Activated CD4-positive, alpha-beta T cell treated with anti-CD3 and anti-CD28 coated beads, Interleukin-2, amount 50 U/mL, for 24 hours (primary cell): ENCODE measurements around the gene PTPRG.

Experiments
- DNase-seq, 2 donors: peaks; one replicate each; pipeline ENCODE4 v3.0.0-alpha.2; 2020; ENCODE audit warnings: low read depth in 1 of 2, low spot score in 1 of 2

Gene PTPRG

DNA sequence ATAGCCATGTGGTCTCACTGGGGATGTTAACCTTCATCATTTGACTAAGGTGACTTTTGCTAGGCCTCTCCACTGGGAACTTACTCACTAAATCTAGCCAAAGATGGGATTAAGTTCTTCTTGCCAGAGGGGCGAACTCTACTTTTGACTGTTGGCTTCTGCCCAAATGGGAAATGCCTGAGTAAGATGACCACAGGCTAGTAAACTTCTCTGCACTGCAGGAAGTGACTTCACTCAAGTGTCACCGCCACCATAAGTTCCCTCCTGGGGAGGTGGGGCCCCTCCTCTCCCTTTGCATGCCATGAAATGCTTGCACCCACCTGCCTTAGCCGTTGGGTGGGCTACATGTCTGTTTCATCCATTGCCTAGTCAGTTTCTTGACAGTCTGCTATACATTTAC is 423.6 kb downstream of the PTPRG start:
- DNase-seq: no peak

DNA sequence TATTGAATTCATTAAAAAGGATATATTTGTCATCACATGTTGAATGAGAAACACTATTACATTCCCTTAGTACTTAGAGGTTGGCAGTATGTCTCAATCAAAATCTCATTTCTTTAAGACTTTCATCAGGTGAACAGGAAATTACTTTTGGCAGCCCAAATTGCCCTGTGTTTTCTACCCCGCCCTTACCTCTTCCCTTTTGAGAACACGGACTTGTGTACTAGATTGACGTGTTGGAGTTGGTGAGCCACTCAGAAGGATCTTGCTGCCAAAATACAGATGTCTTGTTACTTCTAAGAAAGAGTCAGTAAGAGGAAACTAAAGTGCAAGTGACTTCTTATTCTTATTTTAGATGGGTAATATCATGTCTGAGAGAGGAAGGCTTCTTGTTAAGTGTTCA is 425.1 kb downstream of the PTPRG start:
- DNase-seq: no peak

DNA sequence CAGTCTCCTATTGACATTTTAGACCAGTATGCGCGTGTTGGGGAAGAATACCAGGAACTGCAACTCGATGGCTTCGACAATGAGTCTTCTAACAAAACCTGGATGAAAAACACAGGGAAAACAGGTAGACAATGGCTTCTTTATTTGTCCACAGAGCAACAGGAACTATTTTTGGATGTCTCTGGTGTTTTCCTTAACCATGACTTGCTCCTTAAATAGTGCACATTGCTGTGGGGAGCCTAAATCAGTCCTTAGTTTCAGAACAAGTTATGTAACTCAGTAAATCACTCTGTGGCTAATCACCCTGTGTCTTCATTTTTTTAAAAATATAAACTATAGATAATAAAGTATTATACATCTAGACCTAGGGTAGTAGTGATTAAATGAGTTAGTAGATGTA is 428.3 kb downstream of the PTPRG start:
- DNase-seq: no peak

DNA sequence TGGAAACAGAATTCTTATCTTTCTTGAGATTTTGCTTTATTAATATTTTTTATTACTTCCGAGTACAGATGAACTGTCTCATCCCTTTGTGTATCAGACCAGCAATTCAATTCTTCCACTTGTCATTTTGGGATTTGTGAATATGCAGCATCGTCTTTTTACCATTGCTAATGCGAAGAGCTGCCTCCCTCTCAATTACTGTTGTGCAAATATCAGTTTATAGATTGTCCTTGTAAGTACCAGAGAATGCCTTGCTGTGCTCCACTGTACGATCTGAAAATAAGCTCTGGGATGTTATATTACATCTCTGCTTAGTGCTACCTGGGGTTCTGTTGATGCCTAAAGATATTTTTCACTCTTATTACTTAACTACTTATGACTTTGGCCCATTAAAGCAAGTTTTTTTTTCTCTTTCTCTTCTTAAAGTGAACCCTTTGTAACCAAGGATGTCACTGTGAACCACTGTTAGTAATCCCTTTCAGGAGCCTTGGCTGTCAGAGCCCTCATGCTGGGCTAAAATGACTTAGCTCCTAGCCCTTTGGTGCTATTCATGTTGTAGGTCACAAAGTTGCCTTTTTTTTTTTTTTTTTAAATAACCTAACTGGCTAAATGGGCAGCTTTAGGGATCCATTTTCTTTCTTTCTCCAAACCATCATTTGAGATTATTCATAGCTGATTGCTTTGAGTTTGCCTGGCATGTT is 429.1 kb downstream of the PTPRG start:
- no peak for DNase-seq

DNA sequence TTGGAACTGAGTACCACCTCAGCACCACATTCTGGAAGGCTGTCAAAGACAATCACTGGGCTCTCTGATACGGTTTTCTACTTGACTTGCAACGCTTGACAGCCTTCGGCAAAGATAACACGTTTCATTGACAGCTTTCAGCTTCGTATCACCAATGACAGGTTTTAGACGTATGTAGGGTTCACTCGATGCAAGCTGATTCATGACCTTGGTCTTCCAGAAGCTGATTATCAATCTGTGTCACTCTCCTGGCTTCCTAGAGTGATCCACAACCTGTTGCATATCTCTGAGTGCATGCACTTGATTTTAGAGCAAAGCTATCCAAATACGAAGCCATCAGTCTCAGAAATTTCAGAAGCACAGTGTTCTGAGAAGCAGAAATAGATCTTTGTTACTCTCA is 430.3 kb downstream of the PTPRG start:
- no peak for DNase-seq

DNA sequence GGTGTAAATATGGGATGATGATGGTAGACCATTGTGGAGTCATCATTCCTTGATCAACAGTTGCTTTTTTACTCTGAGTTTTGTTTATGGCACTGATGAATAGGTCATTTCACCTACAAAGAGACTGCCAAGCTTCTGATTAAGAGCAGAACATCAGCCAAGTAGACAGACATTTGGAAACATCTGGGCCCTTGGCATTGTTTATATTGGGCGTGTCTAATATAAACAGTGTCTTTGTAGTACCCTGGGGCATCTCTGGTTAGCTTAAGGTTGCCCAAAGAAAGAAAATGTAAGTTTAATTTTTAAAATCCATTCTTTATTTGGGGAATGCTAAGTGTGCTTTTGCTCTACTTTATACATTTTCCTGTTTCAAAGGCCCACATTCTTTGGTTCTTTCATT is 435.0 kb downstream of the PTPRG start:
- DNase-seq: no peak

DNA sequence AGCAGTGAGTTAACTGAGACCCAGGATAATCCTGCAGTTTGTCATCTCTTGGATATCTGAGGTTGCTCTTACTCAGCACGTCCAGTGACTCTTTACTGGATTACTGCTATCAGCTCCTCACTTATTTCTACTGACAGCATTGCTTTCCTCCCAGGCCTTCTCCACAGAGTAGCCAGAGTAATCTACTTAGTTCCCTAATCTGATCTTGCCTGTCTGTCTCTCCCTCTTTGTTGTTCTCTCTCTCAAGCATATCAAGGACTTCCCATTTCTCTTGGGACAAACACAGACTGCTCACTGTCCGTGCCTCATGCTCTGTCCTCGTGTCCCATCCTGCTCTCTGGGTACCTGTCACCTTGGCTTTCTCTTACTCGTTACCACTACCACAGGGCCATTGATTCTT is 435.7 kb downstream of the PTPRG start:
- DNase-seq: no peak

DNA sequence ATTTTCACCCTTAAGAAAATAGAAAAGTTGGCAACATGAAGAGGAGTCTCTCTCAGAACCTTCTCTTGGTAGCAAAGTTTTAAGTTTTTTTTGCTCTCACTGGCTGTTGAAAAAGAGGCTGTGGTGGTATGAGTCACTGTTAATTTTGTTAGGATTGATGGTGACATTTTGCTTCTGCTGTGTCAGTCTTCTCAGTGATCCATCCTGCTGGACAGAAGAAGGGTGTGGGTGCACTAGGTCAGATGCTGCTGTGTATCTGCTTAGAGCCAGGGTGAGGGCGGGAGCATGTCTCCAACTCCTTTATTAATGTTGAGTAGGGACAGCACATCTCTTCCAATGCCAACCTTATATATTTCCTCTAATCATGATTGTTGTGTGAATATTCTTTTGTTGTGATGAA is 442.5 kb downstream of the PTPRG start:
- no peak for DNase-seq

DNA sequence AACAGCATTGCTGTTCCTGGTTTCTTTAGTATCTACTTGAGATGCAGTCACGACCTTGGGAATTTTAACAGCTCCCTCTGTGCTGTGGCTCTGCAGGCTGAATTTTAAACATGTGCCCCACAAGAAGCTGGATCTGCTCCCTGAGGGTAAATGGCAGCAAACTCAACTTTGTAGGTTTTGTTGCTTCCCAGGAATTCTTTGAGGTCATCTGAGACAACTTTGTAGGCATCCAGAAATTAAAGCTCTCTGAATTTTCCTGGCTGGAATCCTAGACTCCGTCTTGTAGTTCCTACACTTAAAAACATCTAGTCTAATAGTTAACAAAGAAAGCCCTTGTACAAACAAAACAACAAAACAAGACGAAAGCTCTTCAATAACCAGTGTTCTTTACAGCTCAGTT is 445.7 kb downstream of the PTPRG start:
- DNase-seq: no peak

DNA sequence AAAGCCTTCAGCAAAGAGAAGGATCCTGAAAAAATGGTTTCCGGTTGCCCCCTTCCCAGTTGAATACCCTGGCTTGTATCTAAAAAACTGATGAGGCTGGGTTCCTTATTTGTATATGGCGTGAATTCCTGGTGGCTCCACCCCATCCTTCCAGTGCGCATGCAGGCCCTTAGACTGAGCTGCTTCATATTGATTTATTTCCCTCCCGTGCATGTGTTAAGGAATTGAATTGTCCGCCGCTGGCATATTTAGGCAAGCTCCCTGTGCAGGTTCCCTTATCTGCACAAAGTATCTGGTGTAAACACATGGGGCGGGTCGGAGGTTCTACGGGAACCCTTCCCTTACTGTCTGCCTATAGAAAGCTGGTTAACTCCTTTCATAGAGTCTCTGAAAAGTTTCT is 449.6 kb downstream of the PTPRG start:
- no peak for DNase-seq

DNA sequence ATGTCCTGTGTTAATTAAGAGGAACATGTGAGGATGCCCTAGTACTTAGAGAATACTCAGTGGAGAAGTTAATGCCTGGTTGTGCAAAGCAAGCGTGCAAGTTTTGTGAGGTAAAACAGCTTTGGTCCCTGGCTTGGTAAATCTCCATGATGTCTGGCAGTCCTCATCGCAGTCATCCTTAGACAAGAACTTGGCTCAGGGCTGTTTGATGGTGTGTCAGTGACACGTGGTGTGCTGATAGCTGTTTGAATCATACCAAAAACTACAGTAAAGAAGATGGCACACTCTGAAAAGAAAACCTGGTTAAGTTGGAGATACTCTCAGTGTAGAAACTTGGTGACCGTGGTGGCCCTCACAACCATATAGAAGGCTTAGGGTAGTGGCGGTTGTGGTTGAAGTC is 450.3 kb downstream of the PTPRG start:
- no peak for DNase-seq

DNA sequence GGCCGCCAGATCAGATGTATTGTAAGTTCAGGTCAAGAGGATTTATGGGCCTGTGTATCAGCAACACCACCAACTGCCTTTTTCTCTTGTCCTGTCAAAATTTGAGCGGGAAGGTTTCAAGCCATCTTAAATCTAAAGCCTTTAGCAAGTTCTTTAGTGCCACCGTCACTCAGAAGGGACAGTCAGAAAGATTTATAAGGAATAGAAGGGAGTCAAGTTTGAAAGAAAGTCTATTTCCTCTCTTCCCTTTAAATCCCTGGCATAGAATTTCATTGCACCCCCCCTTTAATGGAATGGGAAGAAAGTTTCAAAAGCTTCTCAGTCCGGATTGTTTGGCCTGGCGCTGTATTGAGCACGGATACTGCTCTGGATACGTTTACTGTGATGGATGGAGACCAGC is 452.6 kb downstream of the PTPRG start:
- no peak for DNase-seq

DNA sequence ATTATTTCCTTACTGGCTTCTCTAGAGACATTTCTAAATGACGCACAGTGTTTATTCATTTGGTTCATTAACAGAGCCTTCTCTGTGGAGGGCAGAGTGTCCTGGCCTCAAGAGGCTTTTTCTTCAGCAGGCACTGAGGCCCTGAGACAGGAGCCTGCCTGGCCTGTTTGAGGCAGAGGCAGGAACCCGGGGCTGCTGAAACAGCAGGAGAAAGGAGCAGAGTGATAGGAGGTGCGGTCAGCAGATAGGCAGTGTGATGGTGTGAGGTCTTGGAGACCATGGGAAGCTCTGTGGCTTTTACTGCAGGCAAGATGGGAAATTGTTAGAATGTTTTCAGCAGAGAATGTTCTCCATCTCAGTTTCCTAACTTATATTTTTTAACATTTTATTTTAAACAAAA is 453.7 kb downstream of the PTPRG start:
- DNase-seq: no peak

DNA sequence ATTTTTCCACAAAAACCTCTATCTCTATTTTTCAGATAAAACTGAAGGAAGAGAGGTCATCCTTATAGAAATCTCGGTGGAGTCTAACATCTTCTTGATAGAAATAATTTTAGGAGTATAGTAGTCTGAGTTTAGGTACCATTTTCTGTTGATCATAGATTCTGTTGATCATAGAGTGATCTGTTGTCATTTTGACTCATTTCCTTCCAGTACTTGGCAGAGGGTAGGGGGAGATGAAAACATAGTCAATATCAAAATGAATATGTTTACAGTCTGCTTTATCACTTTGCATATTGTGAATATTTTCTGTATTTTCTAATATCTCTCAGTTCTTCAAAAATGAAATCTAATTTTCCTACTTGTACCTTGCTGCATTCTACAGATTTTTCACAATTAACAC is 458.5 kb downstream of the PTPRG start:
- no peak for DNase-seq

DNA sequence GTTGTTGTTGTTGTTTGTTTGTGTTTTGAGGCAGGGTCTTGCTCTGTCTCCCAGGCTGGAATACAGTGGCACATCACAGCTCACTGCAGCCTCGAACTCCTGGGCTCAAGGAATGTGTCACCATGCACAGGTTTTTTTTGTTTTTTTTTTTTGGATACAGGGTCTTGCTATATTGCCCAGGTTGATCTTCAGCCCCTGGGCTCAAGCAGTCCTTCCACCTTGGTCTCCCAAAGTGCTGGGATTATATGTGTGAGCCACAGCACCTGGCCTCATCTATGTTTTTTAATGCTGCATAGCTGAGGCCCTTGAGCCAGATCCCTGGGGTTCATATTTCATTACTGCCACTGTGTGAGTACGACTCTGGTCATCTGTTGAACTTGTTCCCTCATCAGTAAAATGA is 459.3 kb downstream of the PTPRG start:
- DNase-seq: no peak

DNA sequence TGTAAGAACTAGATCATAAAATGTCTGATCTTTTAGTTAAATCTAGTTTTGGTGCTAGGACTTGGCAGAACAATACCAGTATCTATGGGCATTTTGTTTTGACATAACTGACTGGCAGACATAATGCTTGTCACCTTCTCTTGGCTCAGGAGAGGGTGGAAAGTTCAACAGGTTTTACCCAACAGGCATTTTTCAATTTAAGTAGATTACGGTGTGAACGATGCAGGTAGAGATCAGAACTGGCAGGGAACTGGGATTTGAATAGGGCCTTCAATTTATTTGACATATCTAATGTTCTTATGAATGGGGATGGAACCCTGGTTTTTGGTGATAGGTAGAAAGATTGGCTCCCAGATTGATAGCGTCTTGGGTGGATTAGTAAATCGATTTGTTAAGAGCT is 460.9 kb downstream of the PTPRG start:
- DNase-seq: no peak

DNA sequence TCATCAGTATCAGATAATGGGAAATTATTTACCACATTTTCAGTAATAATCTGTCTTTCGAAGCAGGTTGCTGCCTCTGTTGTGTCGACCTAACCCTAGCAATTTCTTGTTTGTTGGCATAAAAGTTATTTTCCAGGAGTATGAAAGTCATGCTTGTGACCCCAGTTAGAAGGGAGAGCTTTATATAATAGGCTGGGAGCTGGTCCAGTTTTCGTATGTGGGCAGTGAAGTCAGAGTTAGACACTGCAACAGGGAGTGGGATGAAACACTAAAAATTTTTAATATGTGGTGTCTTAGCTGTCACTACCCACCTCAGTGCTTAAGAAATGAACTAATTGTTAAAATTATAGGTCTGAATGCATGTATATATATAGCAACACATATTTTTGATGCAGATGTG is 463.5 kb downstream of the PTPRG start:
- DNase-seq: no peak

DNA sequence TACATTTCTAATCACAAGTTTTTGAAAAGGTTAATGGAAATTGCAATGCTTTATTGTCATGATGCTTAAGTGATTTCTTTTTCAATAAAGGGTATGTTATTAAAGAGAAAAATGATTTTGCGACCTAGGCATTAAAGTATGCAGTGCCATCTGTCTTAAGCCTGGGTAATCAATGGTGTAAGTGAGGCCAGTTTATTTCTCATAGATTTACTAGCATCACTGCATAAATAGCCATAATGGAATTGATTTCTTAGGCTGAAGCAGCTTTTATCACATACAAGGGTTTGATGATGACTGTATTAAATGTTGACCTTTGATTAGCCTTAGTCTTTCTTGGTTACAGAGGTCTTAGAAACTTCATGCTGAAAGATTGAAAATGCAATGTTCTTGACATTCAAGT is 464.5 kb downstream of the PTPRG start:
- DNase-seq: no peak

DNA sequence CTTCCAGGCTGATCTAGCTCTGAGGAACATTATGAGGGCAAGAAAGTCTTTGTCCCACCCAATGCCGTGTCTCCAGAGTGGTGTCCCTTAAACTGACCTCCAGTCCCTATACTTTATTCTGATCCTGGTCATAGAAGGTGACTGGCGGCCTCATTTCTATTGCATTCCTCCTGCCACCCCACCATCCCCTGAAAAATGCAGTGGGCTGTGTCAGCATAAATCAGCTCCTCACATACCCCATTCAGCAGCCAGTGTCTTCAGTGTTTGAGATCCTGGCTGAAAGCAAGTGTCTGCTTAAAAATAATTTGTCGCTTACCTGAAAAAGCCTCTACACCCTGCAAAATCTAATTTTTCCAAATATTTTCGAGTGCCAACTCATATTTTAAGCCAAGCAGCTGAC is 465.9 kb downstream of the PTPRG start:
- no peak for DNase-seq

DNA sequence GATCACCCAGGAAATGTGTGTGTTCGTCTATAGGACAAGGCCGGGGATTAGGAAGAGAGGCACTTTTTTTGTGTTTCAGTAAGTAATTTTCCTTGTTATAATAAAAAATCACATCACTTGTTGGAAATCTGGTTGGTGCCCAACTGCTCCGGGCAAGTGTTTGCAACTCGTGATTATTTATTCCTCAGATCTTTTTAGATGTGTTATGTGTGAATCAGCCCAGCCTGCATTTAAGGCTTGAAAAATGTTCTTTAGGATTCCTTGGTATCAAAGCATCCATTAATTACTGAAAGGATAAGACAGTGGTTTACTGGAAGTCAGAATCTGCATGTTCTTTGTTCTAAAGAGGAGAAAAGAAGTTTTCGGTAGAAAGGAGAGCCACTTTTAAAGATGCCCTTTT is 466.4 kb downstream of the PTPRG start:
- DNase-seq: no peak

DNA sequence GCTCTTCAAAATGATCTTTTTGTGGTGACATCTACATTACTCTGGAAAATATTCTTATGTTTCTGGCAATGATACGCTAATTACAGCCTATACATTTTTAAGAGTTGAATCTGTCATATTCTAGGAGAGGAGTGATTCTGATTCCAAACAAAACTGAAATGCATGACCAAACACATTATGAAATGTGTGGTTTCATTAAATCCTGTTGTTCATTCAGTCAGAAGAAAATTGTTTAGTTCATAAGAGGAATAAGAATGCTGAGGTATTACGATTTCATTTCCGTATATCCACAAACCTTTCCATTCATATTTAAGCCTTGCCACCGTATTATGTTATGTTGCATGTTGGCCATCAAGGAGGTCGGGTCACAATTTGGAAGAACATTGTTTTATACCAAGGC is 466.9 kb downstream of the PTPRG start:
- DNase-seq: no peak

DNA sequence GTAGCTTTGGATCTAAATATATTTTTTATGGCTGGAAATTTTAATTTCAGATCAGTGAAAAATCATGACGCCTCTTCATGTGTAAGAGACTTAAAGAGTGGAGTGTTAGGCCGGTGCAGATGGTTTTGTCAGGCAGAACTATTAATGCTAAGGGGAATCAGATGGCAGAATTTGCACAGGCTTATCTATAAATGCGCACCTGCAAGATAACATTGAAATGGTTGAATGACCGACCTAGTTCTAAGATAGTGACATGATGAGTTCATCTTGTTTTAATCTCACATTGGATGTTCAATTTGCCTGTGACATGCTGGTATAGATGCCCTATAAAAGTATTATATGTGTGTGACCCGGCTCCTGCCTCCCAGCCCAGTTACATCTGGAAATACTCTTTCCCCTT is 471.4 kb downstream of the PTPRG start:
- no peak for DNase-seq

DNA sequence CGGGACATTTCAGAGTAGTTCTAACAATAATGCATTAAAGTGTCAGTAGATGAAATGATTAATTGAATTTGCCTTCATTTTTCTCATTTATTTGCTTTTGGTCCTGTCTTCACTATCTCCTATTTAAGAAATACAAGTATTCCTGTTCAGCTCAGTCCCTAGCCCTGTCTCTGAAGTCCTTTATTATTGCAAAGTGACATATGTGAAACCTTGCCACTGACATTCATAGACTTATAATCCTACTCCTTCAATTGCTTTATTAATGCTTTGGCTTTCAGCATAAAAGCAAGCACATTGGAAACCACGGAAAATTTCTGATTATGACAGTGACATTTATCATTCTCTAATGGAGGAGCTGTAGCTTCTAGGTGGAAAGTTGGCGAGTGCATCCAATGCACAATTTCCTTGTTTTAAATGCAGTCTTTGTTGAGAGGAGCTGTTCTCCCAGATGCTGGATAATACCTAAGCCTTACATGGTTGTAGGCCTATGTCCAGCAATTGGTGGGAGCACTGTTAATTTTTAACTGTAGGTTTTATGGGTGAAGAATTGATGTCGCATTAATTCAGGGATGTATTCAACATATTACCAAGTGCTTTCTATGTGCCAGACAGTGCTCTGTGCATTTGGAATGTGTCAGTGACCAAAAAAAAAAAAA is 474.2 kb downstream of the PTPRG start:
- DNase-seq: no peak
